ENCODE results near the gene PRLHR. TPM values are rescaled to one million over a fixed set of nuclear protein-coding genes. Genes with fewer than 3 reads are reported as not detected.

PRLHR gene
- polyA plus RNA-seq (2011; rRNA removed) (not detected in 2 replicates), polyA minus RNA-seq (2011; rRNA and poly(A)+ RNA removed) (not detected in 2 replicates)

- TF ChIP-seq, protein P1, sequence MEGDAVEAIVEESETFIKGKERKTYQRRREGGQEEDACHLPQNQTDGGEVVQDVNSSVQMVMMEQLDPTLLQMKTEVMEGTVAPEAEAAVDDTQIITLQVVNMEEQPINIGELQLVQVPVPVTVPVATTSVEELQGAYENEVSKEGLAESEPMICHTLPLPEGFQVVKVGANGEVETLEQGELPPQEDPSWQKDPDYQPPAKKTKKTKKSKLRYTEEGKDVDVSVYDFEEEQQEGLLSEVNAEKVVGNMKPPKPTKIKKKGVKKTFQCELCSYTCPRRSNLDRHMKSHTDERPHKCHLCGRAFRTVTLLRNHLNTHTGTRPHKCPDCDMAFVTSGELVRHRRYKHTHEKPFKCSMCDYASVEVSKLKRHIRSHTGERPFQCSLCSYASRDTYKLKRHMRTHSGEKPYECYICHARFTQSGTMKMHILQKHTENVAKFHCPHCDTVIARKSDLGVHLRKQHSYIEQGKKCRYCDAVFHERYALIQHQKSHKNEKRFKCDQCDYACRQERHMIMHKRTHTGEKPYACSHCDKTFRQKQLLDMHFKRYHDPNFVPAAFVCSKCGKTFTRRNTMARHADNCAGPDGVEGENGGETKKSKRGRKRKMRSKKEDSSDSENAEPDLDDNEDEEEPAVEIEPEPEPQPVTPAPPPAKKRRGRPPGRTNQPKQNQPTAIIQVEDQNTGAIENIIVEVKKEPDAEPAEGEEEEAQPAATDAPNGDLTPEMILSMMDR (IDR thresholded peaks at IDR 0.05; ENCODE audit: insufficient read depth, low read depth, low read length), result no peak
- no peak for DNase-seq (ENCODE audit: low read depth)
- peaks cover 10% of the 10 kb centered on the region for H3K27me3 ChIP-seq (ENCODE audit: control insufficient read depth, insufficient read depth, low read length)
- H3K4me3 ChIP-seq (ENCODE audit: low read depth, low read length), result no peak within 1 kb of the TSS
- CTCF ChIA-PET, result interaction anchor here (0.8 to 1.8 kb wide), 2 partner anchors 110 to 125 kb away, joined by 3 to 6 read pairs; no protein-coding TSS in a partner anchor
- POLR2A ChIA-PET, result no interaction called here
- no peaks in the 10 kb centered on the region for H3K36me3 ChIP-seq (ENCODE audit: control insufficient read depth, insufficient read depth, low read length)
Measured at GRCh38 chr10:118595598-118596425, at the start of gene PRLHR. Gene PRLHR (minus strand): TSS chr10:118595648. CDS start chr10:118595244, 404 bp downstream.

GRCh38 chr10:118642228-118642627, 46.8 kb upstream of the PRLHR start:
- H3K27me3 ChIP-seq (ENCODE audit: control insufficient read depth, insufficient read depth, low read length), result no peaks in the 10 kb centered on the region
- H3K4me3 ChIP-seq (ENCODE audit: low read depth, low read length), result no peak overlapping the region
- ChIA-PET POLR2A (no interaction called here), CTCF (no interaction called here)
- no peaks in the 10 kb centered on the region for H3K36me3 ChIP-seq (ENCODE audit: control insufficient read depth, insufficient read depth, low read length)
- no peak for DNase-seq (ENCODE audit: low read depth)
- TF ChIP-seq, protein P1 (IDR thresholded peaks at IDR 0.05; ENCODE audit: insufficient read depth, low read depth, low read length), result no peak

- H3K27me3 ChIP-seq (ENCODE audit: control insufficient read depth, insufficient read depth, low read length), result no peaks in the 10 kb centered on the region
- no peak for DNase-seq (ENCODE audit: low read depth)
- no peaks in the 10 kb centered on the region for H3K36me3 ChIP-seq (ENCODE audit: control insufficient read depth, insufficient read depth, low read length)
- ChIA-PET CTCF (no interaction called here), POLR2A (no interaction called here)
- TF ChIP-seq, protein P1 (IDR thresholded peaks at IDR 0.05; ENCODE audit: insufficient read depth, low read depth, low read length), result no peak
- H3K4me3 ChIP-seq (ENCODE audit: low read depth, low read length), result no peak overlapping the region
Measured at GRCh38 chr10:118638680-118639079, 43.2 kb upstream of the PRLHR start.

DNA sequence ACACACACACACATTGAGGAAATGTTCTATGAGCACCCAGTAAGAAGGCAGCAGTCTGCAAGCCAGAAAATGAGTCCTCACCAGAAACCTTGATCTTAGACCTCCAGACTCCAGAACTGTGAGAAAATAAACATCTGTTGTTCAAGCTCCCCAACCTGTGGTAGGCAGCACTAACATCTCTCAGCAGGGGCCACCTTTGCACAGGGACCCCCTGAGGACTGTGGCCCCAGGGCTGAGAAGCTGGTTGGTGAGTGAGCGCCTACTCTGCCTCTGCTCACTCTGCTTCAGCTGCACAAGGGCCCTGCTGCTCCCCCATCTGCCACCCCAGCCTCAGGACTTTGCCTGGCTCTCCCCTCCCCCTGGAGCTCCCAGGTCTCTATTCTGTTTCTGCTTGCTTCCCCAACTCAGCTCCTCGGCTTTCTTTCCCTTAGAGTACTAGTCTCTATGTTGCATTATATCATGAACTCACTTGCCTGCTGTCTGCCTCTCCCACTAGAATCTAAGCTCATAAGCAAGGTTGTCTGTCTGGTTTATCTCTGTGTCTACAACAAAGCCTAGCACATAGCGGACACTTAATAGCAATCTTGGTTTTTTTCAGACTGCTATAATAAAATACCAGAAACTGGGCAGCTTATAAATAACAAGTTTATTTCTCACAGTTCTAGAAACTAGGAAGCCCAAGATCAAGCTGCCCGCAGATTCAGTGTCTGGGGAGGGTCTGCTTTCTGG, 40.4 kb upstream of the PRLHR start:
- H3K27me3 ChIP-seq (ENCODE audit: control insufficient read depth, insufficient read depth, low read length), result no peaks in the 10 kb centered on the region
- H3K4me3 ChIP-seq (ENCODE audit: low read depth, low read length), result no peak overlapping the region
- TF ChIP-seq, protein P1 (IDR thresholded peaks at IDR 0.05; ENCODE audit: insufficient read depth, low read depth, low read length), result no peak
- CTCF ChIA-PET, result interaction anchor here (0.6 to 1.9 kb wide), 2 partner anchors 9 to 81 kb away, joined by 3 to 4 read pairs; no protein-coding TSS in a partner anchor
- POLR2A ChIA-PET, result no interaction called here
- H3K36me3 ChIP-seq (ENCODE audit: control insufficient read depth, insufficient read depth, low read length), result no peaks in the 10 kb centered on the region
- DNase-seq (ENCODE audit: low read depth), result no peak

GRCh38 chr10:118633786-118634185, 38.3 kb upstream of the PRLHR start:
- ChIA-PET POLR2A (no interaction called here), CTCF (no interaction called here)
- no peak for DNase-seq (ENCODE audit: low read depth)

More at GRCh38 chr10:118633786-118634185, 38.3 kb upstream of the PRLHR start:
- no peak overlapping the region for H3K4me3 ChIP-seq (ENCODE audit: low read depth, low read length)
- no peaks in the 10 kb centered on the region for H3K27me3 ChIP-seq (ENCODE audit: control insufficient read depth, insufficient read depth, low read length)
- H3K36me3 ChIP-seq (ENCODE audit: control insufficient read depth, insufficient read depth, low read length), result no peaks in the 10 kb centered on the region
- TF ChIP-seq, protein P1 (IDR thresholded peaks at IDR 0.05; ENCODE audit: insufficient read depth, low read depth, low read length), result no peak
